Activated CD8-positive, alpha-beta T cell treated with anti-CD3 and anti-CD28 coated beads, Interleukin-2, amount 10 ng/mL, durations not matched to agents 7 days and 5 days (primary cell): ENCODE data around the gene HS6ST1. TPM values are rescaled to one million over a fixed set of nuclear protein-coding genes. Genes with fewer than 3 reads are reported as not detected.

Source experiments
- ATAC-seq: fragments of 150-1000 bp; cut with Tn5 transposase; one replicate; pipeline ENCODE4 v1.10.0; 2021; ENCODE audit warnings: moderate library complexity
- CTCF ChIA-PET: fragments of 350-600 bp; sonication (Branson Sonifier 250); formaldehyde crosslinking; loops from one replicate; lab custom pipeline; 2021; ENCODE audit warnings: antibody characterized with exemption; lab: Charles Lee
- POLR2A ChIA-PET: fragments of 350-600 bp; sonication (Branson Sonifier 250); formaldehyde crosslinking; loops from one replicate; lab custom pipeline; 2021; ENCODE audit warnings: antibody characterized with exemption; lab: Charles Lee
- DNase-seq: peaks from one replicate; pipeline ENCODE4 v3.0.0-alpha.2; 2020
- H3K27ac Mint-ChIP-seq: one replicate; pipeline ENCODE4 v1.8.0; 2021; ENCODE audit warnings: mild to moderate bottlenecking, mixed read lengths
- H3K27me3 Mint-ChIP-seq: one replicate; pipeline ENCODE4 v1.8.0; 2021; ENCODE audit warnings: low read depth, mixed read lengths
- H3K36me3 Mint-ChIP-seq: one replicate; pipeline ENCODE4 v1.8.0; 2021; ENCODE audit warnings: low read depth, mixed read lengths
- H3K4me1 Mint-ChIP-seq: one replicate; pipeline ENCODE4 v1.8.0; 2021; ENCODE audit warnings: low read depth, mixed read lengths
- H3K4me3 Mint-ChIP-seq: one replicate; pipeline ENCODE4 v1.8.0; 2021; ENCODE audit warnings: mild to moderate bottlenecking, mixed read lengths
- H3K9me3 Mint-ChIP-seq: one replicate; pipeline ENCODE4 v1.8.0; 2022; ENCODE audit warnings: mixed read lengths; ENCODE audit not compliant: insufficient read depth
- total RNA-seq, 2 experiments: library from RNA; stranded (reverse); gene quantifications; one replicate each; pipeline ENCODE4 v1.2.3, GENCODE V29; 2021

HS6ST1 gene
- total RNA-seq, 2 experiments from 2014 or later: 7.1 to 8.1 TPM

DNA sequence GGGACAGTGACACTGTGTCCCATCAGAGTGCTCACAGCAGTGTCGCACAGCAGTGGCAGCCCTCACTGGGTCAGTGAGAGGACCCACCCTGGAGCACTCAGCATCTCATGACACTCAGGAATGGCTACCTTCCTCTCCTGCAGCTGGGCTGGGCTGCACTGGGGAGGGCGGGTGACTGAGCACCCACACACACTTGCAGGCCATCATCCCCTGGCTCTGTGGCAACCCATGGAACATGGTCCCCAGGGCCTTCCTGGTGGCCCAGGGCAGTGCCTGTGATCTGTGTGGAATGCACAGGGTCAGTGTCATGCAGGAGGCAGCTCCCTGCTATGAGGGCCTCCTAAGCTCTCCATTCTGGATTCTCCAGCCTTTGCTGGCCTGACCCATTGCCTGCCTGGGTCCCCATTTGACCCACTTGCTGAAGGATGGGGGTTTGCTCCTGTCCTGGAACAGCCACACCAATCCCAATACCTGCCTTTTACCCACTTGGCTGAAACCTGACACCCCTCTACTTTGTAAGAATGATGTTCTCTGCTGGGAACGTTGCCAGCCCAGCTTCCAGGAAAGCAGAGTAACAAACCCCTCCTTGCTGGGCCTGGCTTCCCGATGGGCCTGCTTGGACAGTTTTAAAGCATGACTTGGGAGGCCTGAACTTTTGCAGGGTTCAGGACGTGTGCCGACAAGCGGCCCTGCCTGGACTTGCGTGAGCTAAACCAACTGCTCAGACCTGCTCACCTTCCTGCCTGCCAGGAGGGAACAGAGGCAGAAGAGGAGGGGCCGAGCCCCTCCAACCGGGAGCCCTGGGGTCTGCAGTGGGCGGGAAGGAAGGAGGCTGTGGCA, 13.7 kb downstream of the HS6ST1 start:
- ChIA-PET CTCF (no interaction called here), POLR2A (no interaction called here)
- Mint-ChIP-seq H3K4me1 (no peaks in the 10 kb centered on the region), H3K4me3 (no peak overlapping the region), H3K27ac (no peak overlapping the region), H3K27me3 (no peaks in the 10 kb centered on the region), H3K9me3 (no peaks in the 10 kb centered on the region), H3K36me3 (no peaks in the 10 kb centered on the region)
- ATAC-seq (no peak), DNase-seq (no peak)

DNA sequence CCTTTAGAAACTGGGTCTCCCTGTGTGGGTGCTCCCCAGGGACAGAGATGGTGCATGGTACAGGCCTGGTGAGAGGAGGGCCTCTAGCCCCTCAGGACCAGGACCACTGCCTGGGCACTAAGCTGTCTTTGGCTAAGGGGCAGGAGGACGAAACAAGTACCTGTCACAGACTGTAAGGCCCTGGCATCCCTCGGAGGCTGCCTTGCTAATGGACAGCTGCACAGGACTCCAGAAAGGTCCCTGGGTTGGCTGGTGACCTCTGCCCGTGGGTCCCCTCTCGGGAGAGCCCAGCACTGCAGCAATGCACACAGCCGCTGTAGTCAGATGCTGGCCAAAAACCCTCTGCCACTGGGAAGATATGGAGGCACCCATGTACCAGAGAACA, 14.3 kb downstream of the HS6ST1 start:
- H3K27ac Mint-ChIP-seq: no peak overlapping the region
- H3K9me3 Mint-ChIP-seq: no peaks in the 10 kb centered on the region
- ChIA-PET POLR2A (no interaction called here), CTCF (no interaction called here)
- H3K36me3 Mint-ChIP-seq: no peaks in the 10 kb centered on the region
- ATAC-seq (no peak), DNase-seq (no peak)
- no peak overlapping the region for H3K4me3 Mint-ChIP-seq
- no peaks in the 10 kb centered on the region for H3K4me1 Mint-ChIP-seq
- H3K27me3 Mint-ChIP-seq: no peaks in the 10 kb centered on the region

DNA sequence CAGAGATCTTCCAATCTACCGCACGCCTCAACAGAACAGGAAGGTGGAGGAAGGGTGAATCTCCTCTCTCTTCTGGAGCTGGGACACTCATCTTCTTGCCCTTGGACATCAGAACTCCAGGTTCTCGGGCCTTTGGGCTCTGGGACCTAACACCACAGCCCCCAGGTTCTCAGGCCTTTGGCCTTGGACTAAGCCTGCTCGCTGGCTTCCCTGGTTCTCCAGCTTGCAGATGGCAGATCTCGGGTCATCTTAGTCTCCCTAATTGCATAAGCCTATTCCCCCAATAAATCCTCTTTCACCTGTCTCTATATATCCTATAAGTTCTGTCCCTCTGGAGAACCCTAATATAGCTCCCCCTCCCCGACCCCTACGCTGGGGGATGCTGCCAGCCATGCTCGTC, 14.8 kb downstream of the HS6ST1 start:
- no peak for ATAC-seq
- ChIA-PET CTCF (no interaction called here), POLR2A (no interaction called here)
- no peak for DNase-seq
- Mint-ChIP-seq H3K9me3 (no peaks in the 10 kb centered on the region), H3K4me1 (no peaks in the 10 kb centered on the region), H3K27me3 (no peaks in the 10 kb centered on the region), H3K4me3 (no peak overlapping the region), H3K27ac (no peak overlapping the region), H3K36me3 (no peaks in the 10 kb centered on the region)

DNA sequence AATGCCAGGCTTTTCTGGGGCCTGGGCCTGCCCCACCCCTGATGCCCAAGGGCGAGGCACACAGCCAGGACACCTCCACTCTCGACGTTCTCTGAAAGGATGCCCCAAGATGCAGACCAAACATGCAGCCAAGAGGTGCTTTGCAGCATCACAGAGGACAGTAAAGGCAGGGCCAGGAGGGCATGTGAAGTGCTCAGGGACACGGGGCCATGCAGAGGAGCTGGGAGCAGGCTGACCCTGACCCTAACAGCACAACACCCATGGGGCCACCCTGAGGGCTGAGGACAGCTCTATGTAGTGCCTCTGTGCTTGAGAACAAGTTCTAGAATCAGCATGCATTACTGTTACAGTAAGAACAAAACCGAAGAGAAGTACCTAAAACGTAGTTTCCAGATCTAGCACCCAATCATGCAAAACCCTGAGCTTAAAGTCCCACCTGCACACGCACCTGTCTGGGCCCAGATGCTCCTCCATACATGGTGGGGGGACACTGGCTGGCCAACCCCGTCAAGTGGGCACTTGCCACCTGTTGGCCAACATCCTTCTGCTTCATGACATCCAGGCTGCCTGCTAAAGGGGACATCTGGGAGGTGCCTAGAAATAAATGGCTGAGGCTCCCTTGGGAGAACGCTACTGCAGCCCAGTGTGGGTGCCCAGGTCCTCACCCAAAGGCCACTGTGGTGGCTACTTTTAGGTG, 15.4 kb downstream of the HS6ST1 start:
- Mint-ChIP-seq H3K4me3 (no peak overlapping the region), H3K36me3 (no peaks in the 10 kb centered on the region), H3K27me3 (no peaks in the 10 kb centered on the region), H3K4me1 (no peaks in the 10 kb centered on the region), H3K9me3 (no peaks in the 10 kb centered on the region), H3K27ac (no peak overlapping the region)
- no peak for DNase-seq
- ATAC-seq: no peak
- POLR2A ChIA-PET: no interaction called here
- CTCF ChIA-PET: no interaction called here

DNA sequence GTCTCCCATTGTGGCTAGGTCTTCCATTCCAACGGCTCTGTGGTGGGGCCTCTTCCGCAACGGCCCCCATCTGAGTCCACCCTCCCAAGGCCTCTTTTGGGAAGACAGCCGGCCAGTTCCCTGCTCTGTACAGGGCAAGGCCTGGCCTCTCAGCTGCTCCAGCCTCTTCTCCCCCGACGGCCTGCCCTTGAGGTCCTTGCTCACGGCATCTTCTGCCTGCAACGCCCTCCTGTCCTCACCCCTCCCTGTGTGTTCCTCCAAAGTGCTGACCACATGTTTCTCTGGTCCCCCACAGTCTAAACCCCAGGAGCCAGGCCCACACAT, 16.0 kb downstream of the HS6ST1 start:
- H3K36me3 Mint-ChIP-seq: no peaks in the 10 kb centered on the region
- POLR2A ChIA-PET: no interaction called here
- H3K27ac Mint-ChIP-seq: no peak overlapping the region
- DNase-seq (no peak), ATAC-seq (no peak)
- H3K27me3 Mint-ChIP-seq: no peaks in the 10 kb centered on the region
- H3K4me3 Mint-ChIP-seq: no peak overlapping the region
- CTCF ChIA-PET: no interaction called here
- no peaks in the 10 kb centered on the region for H3K4me1 Mint-ChIP-seq
- H3K9me3 Mint-ChIP-seq: no peaks in the 10 kb centered on the region

DNA sequence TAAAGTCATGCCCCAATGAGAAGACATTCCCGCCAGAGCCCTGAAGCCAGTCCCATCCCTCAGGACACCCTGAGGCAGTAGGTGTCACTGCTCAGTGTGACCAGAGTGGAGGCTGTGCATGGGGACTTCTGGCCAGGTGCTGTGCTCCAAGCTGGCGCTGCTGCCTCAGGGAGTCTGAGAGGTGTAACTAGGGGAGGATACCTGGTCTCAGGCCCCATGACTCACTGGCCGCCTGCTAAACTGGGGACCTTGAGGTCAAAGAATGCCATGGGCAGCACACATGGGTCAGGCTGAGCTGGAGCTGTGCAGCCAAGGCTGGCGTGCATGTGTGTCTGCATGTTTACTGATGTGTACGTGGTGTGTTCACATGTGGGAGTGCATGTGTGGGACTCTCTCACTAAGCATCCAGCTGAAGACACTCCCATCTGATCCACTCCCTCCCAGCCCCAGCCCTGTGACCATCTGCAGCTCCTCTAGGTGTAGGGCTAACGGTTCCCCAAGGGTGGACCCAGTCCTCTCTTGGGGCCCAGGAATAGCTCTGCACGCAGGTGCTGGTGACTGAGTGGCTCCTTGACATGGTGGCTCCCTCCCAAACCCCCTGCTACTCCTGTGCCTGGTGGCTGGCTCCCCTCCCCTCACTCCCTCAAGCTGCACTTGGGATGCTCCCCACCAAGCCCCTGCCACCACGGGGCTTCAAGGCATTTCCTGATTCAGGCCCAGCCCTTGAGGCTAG, 16.5 kb downstream of the HS6ST1 start:
- ATAC-seq (no peak), DNase-seq (no peak)
- Mint-ChIP-seq H3K27me3 (no peaks in the 10 kb centered on the region), H3K27ac (no peak overlapping the region), H3K36me3 (no peaks in the 10 kb centered on the region), H3K9me3 (no peaks in the 10 kb centered on the region), H3K4me3 (no peak overlapping the region), H3K4me1 (no peaks in the 10 kb centered on the region)
- POLR2A ChIA-PET: no interaction called here
- CTCF ChIA-PET: interaction anchor here (0.9 kb wide), 1 partner anchor 711 kb away, joined by 3 read pairs; no protein-coding TSS in a partner anchor

DNA sequence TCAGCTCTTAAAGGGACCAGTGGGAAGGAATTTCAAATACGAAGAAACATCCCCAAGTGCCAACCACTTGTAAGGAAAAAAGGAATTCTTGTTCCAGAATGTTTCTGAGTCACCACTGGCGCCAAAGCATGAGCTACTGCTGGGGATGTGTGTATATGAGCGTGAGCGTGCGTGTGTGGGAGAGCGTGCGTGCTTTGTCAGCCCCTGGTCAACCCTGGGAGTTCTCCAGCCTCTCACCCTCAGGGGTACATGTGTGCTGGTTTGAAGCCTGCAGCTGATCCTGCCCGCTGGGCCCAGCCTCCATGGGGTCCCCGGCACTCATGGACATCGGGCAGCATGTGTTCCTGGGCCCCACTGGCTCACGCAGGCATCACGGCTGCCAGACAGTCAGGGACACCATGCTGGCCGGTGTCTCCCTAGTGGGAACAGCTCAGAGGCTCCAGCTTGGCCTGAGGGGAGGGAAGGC, 17.1 kb downstream of the HS6ST1 start:
- CTCF ChIA-PET: interaction anchor here (0.9 kb wide), 1 partner anchor 710 kb away, joined by 3 read pairs; no protein-coding TSS in a partner anchor
- no peak for DNase-seq
- ATAC-seq: no peak

DNA sequence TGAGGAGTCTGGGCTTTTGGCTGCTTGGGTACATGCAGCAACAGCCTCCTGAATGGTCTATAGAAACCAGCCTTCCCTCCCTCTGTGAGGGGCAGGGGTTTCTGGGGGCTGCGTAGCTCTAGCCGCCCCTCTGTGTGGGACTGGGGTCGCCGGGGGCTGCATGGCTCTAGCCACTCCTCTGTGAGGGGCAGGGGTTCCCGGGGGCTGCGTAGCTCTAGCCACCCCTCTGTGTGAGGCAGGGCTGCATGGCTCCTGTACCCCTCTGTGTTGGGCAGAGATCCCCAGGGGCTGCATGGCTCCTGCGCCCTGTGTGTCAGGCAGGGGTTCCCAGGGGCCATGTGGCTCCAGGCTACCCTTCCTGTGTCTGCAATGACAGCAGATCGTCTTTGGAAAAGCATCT, 17.6 kb downstream of the HS6ST1 start:
- Mint-ChIP-seq H3K27ac (no peak overlapping the region), H3K9me3 (no peaks in the 10 kb centered on the region), H3K36me3 (no peaks in the 10 kb centered on the region), H3K27me3 (no peaks in the 10 kb centered on the region), H3K4me3 (no peak overlapping the region), H3K4me1 (no peaks in the 10 kb centered on the region)
- ATAC-seq (no peak), DNase-seq (no peak)
- ChIA-PET CTCF (no interaction called here), POLR2A (no interaction called here)

More for the DNA sequence above, 17.1 kb downstream of the HS6ST1 start:
- H3K27me3 Mint-ChIP-seq: no peaks in the 10 kb centered on the region
- POLR2A ChIA-PET: no interaction called here
- H3K9me3 Mint-ChIP-seq: no peaks in the 10 kb centered on the region
- no peak overlapping the region for H3K27ac Mint-ChIP-seq
- no peak overlapping the region for H3K4me3 Mint-ChIP-seq
- H3K36me3 Mint-ChIP-seq: no peaks in the 10 kb centered on the region
- no peaks in the 10 kb centered on the region for H3K4me1 Mint-ChIP-seq

DNA sequence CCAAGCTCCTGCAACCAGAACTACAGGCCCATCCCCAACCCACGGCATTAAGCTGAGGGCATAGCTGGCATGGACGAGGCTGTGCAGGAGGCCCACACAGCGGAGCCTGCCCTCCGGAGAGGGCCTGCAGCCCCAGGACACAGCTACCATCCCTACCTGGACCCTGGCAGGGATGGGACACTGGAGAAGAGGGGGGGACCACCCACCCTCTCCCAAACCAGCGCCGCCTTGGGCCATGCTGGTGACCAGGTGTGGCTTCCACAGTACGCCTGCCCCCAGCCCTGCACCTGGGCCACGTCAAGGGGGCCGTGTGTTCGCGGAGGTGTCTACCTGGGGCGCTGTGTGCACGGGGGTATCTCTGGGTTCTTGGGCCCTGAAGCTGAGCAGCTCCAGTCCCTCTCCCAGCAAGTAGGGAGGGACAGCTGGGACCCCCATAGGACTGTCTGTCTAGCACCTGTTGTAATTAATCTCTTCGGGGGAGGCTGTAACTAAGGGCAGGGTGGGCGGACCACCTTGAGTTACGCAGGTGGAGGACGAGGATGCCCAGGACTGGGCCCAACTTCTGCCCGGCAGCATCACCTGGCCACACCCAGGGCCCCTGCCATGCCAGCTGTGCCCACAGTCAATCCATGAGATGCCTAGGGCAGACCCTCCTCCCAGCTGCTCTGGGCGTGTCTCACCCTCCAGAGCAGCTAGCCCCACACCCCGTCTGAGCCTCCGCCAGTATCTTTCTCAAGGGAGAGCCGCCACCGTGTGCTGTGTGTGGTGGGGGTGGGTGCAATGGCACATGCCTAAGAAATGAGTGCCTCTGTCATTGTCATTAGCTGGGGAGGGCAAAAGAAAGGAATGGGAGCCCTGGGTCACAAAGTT, 18.3 kb downstream of the HS6ST1 start:
- no peaks in the 10 kb centered on the region for H3K9me3 Mint-ChIP-seq
- no peak overlapping the region for H3K4me3 Mint-ChIP-seq
- no peaks in the 10 kb centered on the region for H3K36me3 Mint-ChIP-seq
- no peaks in the 10 kb centered on the region for H3K4me1 Mint-ChIP-seq
- ChIA-PET CTCF (no interaction called here), POLR2A (no interaction called here)
- DNase-seq (no peak), ATAC-seq (no peak)
- H3K27ac Mint-ChIP-seq: no peak overlapping the region
- H3K27me3 Mint-ChIP-seq: no peaks in the 10 kb centered on the region

DNA sequence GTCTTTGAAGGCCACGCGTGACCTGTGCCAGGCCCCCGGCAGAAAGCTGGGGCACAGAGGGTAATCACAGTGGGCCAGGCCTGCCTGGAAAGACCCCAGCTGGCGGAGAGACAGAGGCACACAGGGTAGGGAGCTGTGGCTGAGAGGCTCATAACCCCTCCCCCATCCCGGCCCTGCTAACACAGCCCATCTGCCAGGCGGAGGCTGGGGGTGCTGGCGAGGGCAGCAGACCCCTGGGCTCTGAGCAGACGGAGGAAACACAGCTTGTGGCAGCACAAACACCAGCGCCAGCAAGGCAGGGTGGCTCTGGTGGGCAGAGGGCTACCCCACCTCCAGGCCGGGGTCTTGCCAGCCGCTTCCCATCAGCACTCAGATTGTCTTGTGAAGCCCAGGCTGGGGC, 19.0 kb downstream of the HS6ST1 start:
- Mint-ChIP-seq H3K36me3 (no peaks in the 10 kb centered on the region), H3K4me1 (no peaks in the 10 kb centered on the region), H3K9me3 (no peaks in the 10 kb centered on the region), H3K27ac (no peak overlapping the region), H3K27me3 (no peaks in the 10 kb centered on the region), H3K4me3 (no peak overlapping the region)
- ChIA-PET CTCF (no interaction called here), POLR2A (no interaction called here)
- DNase-seq (no peak), ATAC-seq (no peak)

DNA sequence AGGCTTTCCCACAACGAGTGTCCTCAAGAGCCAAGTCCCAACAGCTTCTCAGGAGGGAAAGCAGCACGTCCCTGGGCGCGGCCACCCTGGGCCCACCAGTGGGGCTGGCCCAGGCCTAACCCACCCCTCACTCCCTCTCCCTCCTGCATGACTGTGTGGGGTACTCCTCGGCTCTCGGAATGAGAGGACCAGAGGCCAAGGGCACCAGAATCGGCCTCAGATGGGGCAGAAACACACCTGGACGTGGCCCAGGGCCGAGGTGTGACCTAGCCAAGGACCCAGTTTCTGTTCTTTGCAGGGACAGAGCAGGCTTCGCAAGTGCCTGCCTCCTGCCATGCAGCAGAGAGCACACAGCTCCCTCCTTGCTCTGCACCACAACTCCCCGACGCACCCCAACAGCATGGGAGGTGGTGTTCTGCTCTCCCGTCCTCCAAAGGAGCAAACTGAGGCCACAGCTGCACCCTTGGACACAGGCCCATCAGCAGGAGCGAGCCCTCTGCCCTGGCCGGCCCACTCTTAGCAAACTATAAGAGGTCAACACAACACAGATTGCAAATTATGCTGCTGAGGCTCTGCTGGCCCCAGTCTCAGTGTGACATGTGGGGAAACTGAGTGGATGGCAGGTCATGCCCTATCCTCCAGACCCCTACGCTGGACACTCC, 19.7 kb downstream of the HS6ST1 start:
- Mint-ChIP-seq H3K4me1 (no peaks in the 10 kb centered on the region), H3K9me3 (no peaks in the 10 kb centered on the region), H3K27me3 (no peaks in the 10 kb centered on the region), H3K27ac (no peak overlapping the region), H3K36me3 (no peaks in the 10 kb centered on the region), H3K4me3 (no peak overlapping the region)
- no peak for ATAC-seq
- DNase-seq: no peak
- ChIA-PET POLR2A (no interaction called here), CTCF (no interaction called here)
